GM18508 (cell line): ENCODE results near the gene ALX3.
"Not testable (repeated sequence)": the region's sequence is repeated elsewhere in the genome, so short reads cannot be mapped to it uniquely, and the experiment has no call there.

Source experiments
- ATAC-seq: cut with Tn5 transposase; IDR thresholded peaks from one replicate; pipeline ENCODE4 v1.9.1; 2021; ENCODE audit warnings: moderate number of reproducible peaks; ENCODE audit not compliant: insufficient read depth, unreplicated experiment

Gene ALX3

DNA sequence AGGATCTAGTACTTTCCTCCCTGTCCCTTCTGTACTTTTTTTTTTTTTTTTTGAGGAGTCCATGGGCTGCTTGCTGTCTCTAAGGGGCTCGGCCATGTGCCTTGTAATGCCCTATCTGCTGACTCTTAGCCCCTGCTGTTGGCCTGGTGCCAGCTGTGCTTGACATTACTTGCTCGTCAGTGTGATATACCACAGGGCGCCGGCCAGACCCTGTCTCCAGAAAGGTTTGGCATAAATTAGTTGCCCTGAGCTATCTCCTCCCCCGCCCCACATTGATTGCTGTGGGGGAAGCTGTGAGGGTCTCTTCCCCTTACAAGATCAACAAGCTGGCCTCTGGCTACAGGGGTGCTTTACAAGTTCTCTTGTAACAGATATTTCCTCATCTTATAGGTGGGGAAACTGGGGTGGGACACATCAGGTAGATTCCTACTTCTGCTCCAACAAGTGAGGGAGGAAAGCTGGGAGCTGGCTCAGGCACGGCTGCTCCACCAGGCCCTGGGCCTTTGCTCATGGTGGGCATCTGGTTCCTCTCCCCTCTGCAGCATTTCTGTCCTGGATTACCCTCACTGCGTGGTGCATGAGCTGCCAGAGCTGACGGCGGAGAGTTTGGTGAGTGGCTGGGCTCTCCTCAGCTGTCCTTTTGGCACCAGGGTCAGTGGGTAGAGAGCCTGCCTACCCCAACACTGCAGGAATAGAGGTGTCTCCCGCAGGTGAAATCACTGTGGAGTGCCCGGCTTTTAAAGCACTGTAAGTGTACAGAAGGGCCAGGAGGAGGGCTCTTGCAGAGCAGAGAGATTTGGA lies 20.5 kb downstream of the ALX3 start:
- ATAC-seq = no peak

- ATAC-seq = no peak
Observed at GRCh38 chr1:110048923-110049601, 21.4 kb downstream of the ALX3 start.

DNA sequence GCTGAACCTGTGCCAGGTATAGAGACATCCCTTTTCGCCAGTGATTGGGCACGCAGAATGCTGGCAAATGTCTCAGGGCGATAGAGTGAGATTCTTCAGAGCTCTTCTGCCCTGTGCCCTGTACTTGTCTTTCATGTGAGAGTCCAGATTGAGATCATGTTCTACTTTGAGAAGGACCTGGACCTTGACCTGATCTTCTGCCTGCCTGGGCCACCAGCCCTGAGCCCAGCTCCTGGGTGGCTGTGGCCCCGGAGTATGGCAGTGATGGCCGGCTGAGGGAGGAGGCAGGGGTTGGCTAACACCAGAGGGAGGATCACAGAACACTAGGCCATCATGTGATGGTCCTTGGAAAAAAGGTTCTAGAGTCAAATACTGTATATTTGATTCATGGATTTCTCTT lies 22.2 kb downstream of the ALX3 start:
- ATAC-seq = no peak

DNA sequence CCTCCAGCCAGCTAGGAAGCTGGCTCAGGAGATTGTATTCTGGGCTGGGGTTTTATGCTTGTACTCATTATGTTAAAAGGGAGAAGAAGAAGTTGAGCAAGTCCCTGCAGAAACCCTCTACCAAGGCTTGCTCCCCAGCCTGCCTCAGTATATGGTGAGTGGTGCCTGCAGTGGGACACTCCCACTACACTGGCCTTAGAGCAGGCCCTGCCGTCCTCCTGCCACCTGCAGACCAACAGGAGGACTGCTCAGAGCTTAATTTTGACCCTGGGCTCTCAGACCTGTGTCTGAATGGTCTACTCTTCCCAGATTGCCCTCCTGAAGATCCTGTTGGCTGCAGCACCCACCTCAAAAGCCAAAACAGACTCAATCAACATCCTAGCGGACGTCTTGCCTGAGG lies 23.0 kb downstream of the ALX3 start:
- ATAC-seq = no peak

DNA sequence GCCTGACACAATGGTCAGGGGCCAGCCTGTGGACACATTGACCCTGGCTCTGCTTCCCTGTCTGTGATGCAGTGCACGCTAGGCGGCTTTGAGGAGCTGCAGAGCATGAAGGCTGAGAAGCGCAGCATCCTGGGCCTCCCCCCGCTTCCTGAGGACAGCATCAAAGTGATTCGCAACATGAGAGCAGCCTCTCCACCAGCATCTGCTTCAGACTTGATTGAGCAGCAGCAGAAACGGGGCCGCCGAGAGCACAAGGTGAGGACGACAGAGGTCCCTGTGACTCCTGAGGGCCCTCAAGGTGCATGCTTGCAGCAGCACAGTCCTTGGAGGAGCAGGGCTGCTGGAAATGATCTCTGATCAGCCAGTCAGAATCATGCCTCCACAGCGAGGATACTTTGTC lies 27.5 kb downstream of the ALX3 start:
- no peak for ATAC-seq

DNA sequence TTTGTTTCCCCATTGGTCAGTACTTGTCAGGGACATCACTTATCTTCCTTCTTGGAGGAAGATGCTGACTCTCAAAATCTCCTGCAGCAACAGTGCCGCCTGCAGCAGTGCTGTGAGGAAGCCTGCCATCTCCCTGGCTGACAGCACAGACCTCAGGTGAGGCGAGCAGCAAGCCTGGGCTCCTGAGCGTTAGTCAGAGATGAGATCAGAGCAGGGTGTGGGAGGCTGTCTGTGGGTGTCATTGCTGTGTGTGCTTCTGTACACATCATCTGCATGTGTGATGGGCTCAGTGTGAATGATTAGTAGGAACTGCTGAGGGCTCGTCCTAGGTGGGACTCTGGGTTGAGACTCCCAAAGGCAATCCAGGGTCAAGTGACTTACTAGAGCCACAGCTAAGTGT lies 29.9 kb downstream of the ALX3 start:
- no peak for ATAC-seq

- ATAC-seq = no peak
Observed at GRCh38 chr1:110039641-110040040, 30.8 kb downstream of the ALX3 start.

GRCh38 chr1:110038271-110038670 lies 32.2 kb downstream of the ALX3 start:
- no peak for ATAC-seq

DNA sequence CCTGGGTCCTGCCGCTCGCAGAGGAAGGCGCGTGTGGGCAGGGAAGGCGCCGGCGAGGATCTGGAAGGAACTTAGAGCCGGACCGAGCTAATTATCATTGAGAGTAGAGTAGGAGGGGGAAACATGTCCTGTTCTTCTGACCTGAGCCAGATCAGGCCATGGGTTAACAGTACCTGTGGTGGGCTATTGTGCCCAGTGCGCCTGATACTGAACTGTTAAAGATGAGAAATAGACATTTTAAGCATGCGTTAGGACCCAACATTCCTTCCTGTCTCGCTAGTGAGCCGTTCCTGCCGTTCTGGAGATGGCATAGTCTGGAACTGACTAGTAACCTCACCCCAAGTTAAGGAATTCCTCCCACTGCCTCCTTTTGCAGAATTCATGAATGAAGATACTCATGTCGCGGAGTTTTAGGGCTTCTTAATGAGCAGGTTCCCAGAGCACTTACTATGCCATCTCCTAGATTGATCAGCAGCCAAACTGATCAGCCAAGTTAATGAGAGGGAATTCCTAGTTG lies 35.2 kb downstream of the ALX3 start:
- ATAC-seq = no peak

- ATAC-seq = peak; percentile 76
Observed at GRCh38 chr1:110034451-110035235, 35.8 kb downstream of the ALX3 start, which contains the start of gene STRIP1. STRIP1 (plus strand) TSS chr1:110034624; CDS start chr1:110034638, 14 bp downstream.

- ATAC-seq = no peak
Observed at GRCh38 chr1:110034040-110034450, 36.4 kb downstream of the ALX3 start.

- ATAC-seq = no peak
Observed at GRCh38 chr1:110033421-110033820, 37.1 kb downstream of the ALX3 start.

- ATAC-seq = no peak
Observed at GRCh38 chr1:110032327-110032726, 38.1 kb downstream of the ALX3 start.

GRCh38 chr1:110030687-110031086 lies 39.8 kb downstream of the ALX3 start:
- ATAC-seq = not testable (repeated sequence)

DNA sequence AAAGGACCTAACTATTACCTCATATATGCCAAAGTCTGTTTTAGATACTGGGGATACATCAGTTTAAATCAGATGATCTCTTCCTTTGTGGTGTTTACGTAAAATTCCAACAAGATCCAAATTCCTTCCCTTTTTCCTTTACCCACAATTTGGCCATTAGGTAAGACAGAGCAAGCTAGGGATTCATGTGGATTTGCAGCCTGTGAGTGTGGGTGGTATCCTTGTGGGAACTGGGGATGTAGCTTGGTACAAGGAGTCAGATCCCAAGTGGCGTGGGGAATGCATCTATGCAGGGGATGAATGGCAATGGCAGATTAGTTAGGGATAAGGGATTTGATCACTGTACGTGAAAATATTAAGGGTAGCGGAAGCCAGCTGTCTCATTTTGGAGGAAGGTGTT lies 45.9 kb downstream of the ALX3 start:
- no peak for ATAC-seq

- ATAC-seq = no peak
Observed at GRCh38 chr1:110021285-110021684, 49.2 kb downstream of the ALX3 start.

DNA sequence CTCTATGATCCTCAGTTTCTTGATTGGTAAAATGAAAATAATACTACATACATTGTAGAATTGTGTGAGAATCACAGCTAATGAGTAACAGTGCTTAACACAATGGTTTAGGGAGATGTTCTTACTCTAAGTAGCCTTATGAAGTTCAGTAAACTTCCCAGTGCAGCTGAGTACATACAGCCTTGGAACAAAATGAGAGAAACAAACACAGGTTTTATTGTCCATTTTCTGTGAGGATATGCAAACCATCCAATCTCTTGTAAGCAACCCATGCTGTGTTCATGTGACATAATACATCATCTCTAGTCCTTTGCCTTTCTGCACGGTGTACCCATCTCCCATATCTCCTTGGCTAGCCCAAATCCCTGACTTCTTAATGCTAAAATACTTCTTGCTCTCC lies 50.7 kb downstream of the ALX3 start:
- no peak for ATAC-seq

GRCh38 chr1:110018396-110018795 lies 52.1 kb downstream of the ALX3 start:
- no peak for ATAC-seq

DNA sequence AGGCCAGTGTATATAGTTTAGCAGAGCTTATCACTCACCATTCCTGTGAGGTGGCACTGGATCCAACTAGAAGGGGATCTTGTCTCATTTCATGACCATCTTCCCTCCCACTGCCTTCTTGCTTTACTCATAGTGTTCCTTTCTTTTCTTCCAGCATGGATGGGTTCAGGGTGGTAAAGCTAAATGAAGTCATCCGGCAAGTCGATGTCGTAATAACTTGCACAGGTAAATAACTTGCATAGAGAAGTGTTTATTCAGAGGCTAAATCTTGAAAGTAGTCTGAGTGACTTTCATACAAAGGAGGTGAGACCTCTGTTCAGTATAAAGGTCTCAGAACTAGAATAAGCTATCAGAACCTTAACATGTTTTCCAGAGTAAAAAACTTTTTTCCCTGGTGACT lies 52.7 kb downstream of the ALX3 start:
- ATAC-seq = no peak

GRCh38 chr1:110012100-110012780 lies 58.2 kb downstream of the ALX3 start:
- ATAC-seq = peak; percentile 38
